CD4-positive, alpha-beta T cell treated with Interleukin-4 for 4 hours (primary cell): Measurements from ENCODE around the gene BLVRA.
A peak's percentile ranks its signal among the peaks of the same experiment; 100 is the strongest.
"Not testable (repeated sequence)": the region's sequence is repeated elsewhere in the genome, so short reads cannot be mapped to it uniquely, and the experiment has no call there.

Experiments used
- DNase-seq: peaks from one replicate; pipeline ENCODE4 v3.0.0-alpha.2; 2020

The BLVRA gene

GRCh38 chr7:43769791-43770465 is 11.4 kb downstream of the BLVRA start:
- DNase-seq: no peak

GRCh38 chr7:43771128-43771527 is 12.6 kb downstream of the BLVRA start:
- DNase-seq: no peak

- no peak for DNase-seq
Measured at GRCh38 chr7:43771573-43771972, 13.1 kb downstream of the BLVRA start.

GRCh38 chr7:43773268-43773667 is 14.8 kb downstream of the BLVRA start:
- DNase-seq: not testable (repeated sequence)

GRCh38 chr7:43775255-43775654 is 16.8 kb downstream of the BLVRA start:
- DNase-seq: not testable (repeated sequence)

- DNase-seq: not testable (repeated sequence)
Measured at GRCh38 chr7:43778293-43779044, 20.0 kb downstream of the BLVRA start.

GRCh38 chr7:43779045-43779812 is 20.7 kb downstream of the BLVRA start:
- DNase-seq: no peak

GRCh38 chr7:43781726-43782607 is 23.5 kb downstream of the BLVRA start:
- DNase-seq: no peak

GRCh38 chr7:43782768-43783555 is 24.5 kb downstream of the BLVRA start:
- no peak for DNase-seq

- DNase-seq: no peak
Measured at GRCh38 chr7:43784030-43784584, 25.6 kb downstream of the BLVRA start.

- DNase-seq: not testable (repeated sequence)
Measured at GRCh38 chr7:43784585-43785087, 26.2 kb downstream of the BLVRA start.

GRCh38 chr7:43785420-43785819 is 26.9 kb downstream of the BLVRA start:
- no peak for DNase-seq

GRCh38 chr7:43787771-43788170 is 29.3 kb downstream of the BLVRA start:
- no peak for DNase-seq

GRCh38 chr7:43790006-43790405 is 31.5 kb downstream of the BLVRA start:
- no peak for DNase-seq

- DNase-seq: no peak
Measured at GRCh38 chr7:43790834-43791233, 32.4 kb downstream of the BLVRA start.

- no peak for DNase-seq
Measured at GRCh38 chr7:43791665-43792064, 33.2 kb downstream of the BLVRA start.

- no peak for DNase-seq
Measured at GRCh38 chr7:43792471-43793150, 34.1 kb downstream of the BLVRA start.

- no peak for DNase-seq
Measured at GRCh38 chr7:43799605-43800004, 41.1 kb downstream of the BLVRA start.

- no peak for DNase-seq
Measured at GRCh38 chr7:43803865-43804264, 45.4 kb downstream of the BLVRA start.

- DNase-seq: peak; percentile 29
Measured at GRCh38 chr7:43808410-43808809, 49.9 kb downstream of the BLVRA start.
